ENCODE data around the gene CUBN. TPM values are rescaled to one million over a fixed set of nuclear protein-coding genes. Genes with fewer than 3 reads are reported as not detected.

Gene CUBN
- total RNA-seq, 1 donor from 2014 or later: 0.77 TPM

- DNase-seq: no peak
- intact Hi-C loops (cut with micrococcal nuclease): no loop called here
- ATAC-seq: no peak
These were observed 52.2 kb downstream of the CUBN start for GRCh38 chr10:17077346-17077781.

- ATAC-seq: no peak
- no peak for DNase-seq
- intact Hi-C loops (cut with micrococcal nuclease): no loop called here
These were observed 52.8 kb downstream of the CUBN start for GRCh38 chr10:17076626-17077345.

- intact Hi-C loops (cut with micrococcal nuclease): no loop called here
- DNase-seq (no peak), ATAC-seq (peak; percentile 73)
These were observed 53.9 kb downstream of the CUBN start for GRCh38 chr10:17075533-17076359.

GRCh38 chr10:17074541-17074847, 55.1 kb downstream of the CUBN start:
- DNase-seq: no peak
- ATAC-seq: no peak
- intact Hi-C loops (cut with micrococcal nuclease): no loop called here

- DNase-seq: no peak
- intact Hi-C loops (cut with micrococcal nuclease): no loop called here
- ATAC-seq: no peak
These were observed 55.7 kb downstream of the CUBN start for GRCh38 chr10:17073725-17074540.

- ATAC-seq: no peak
- no peak for DNase-seq
- intact Hi-C loops (cut with micrococcal nuclease): no loop called here
These were observed 60.7 kb downstream of the CUBN start for GRCh38 chr10:17068953-17069352.

- intact Hi-C loops (cut with micrococcal nuclease): no loop called here
- DNase-seq (no peak), ATAC-seq (no peak)
These were observed 62.0 kb downstream of the CUBN start for GRCh38 chr10:17067376-17068264.

- DNase-seq: no peak
These were observed 62.8 kb downstream of the CUBN start for GRCh38 chr10:17066807-17067206.

GRCh38 chr10:17066000-17066399, 63.6 kb downstream of the CUBN start:
- ATAC-seq (no peak), DNase-seq (no peak)
- intact Hi-C loops (cut with micrococcal nuclease): no loop called here

More at GRCh38 chr10:17066807-17067206, 62.8 kb downstream of the CUBN start:
- no peak for ATAC-seq
- intact Hi-C loops (cut with micrococcal nuclease): no loop called here

- ATAC-seq: no peak
- intact Hi-C loops (cut with micrococcal nuclease): no loop called here
These were observed 64.3 kb downstream of the CUBN start for GRCh38 chr10:17065273-17065672.

GRCh38 chr10:17064435-17064834, 65.2 kb downstream of the CUBN start:
- ATAC-seq: no peak
- no peak for DNase-seq
- intact Hi-C loops (cut with micrococcal nuclease): no loop called here

More at GRCh38 chr10:17065273-17065672, 64.3 kb downstream of the CUBN start:
- no peak for DNase-seq

- intact Hi-C loops (cut with micrococcal nuclease): no loop called here
- DNase-seq (peak; percentile 39), ATAC-seq (peak; percentile 73)
These were observed 66.6 kb downstream of the CUBN start for GRCh38 chr10:17062955-17063484.

- ATAC-seq (peak; percentile 52), DNase-seq (no peak)
- intact Hi-C loops (cut with micrococcal nuclease): no loop called here
These were observed 67.1 kb downstream of the CUBN start for GRCh38 chr10:17062493-17062892.

GRCh38 chr10:17062009-17062408, 67.6 kb downstream of the CUBN start:
- no peak for DNase-seq
- peak; percentile 36 for ATAC-seq
- intact Hi-C loops (cut with micrococcal nuclease): no loop called here

- intact Hi-C loops (cut with micrococcal nuclease): no loop called here
- ATAC-seq: no peak
- no peak for DNase-seq
These were observed 68.2 kb downstream of the CUBN start for GRCh38 chr10:17061418-17061817.

- intact Hi-C loops (cut with micrococcal nuclease): no loop called here
- DNase-seq: no peak
- no peak for ATAC-seq
These were observed 69.3 kb downstream of the CUBN start for GRCh38 chr10:17060289-17060688.

- intact Hi-C loops (cut with micrococcal nuclease): no loop called here
- no peak for DNase-seq
- no peak for ATAC-seq
These were observed 70.4 kb downstream of the CUBN start for GRCh38 chr10:17059197-17059688.

GRCh38 chr10:17058093-17058492, 71.5 kb downstream of the CUBN start:
- DNase-seq (no peak), ATAC-seq (no peak)
- intact Hi-C loops (cut with micrococcal nuclease): no loop called here
